NCI-H226 (cell line): ENCODE data around the gene TMEM114.

Experiments used
- DNase-seq: peaks from one replicate; pipeline ENCODE4 v3.0.0-alpha.2; 2015

TMEM114 gene

GRCh38 chr16:8547762-8548161, 42.5 kb downstream of the TMEM114 start:
- DNase-seq = no peak

- DNase-seq = no peak
Measured at GRCh38 chr16:8544406-8544805, 45.9 kb downstream of the TMEM114 start.

- DNase-seq = no peak
Measured at GRCh38 chr16:8543258-8543657, 47.1 kb downstream of the TMEM114 start.

GRCh38 chr16:8542393-8542792, 47.9 kb downstream of the TMEM114 start:
- no peak for DNase-seq

GRCh38 chr16:8541868-8542267, 48.4 kb downstream of the TMEM114 start:
- DNase-seq = no peak

- DNase-seq = no peak
Measured at GRCh38 chr16:8537691-8538342, 52.5 kb downstream of the TMEM114 start.

- DNase-seq = no peak
Measured at GRCh38 chr16:8533509-8533908, 56.8 kb downstream of the TMEM114 start.

- no peak for DNase-seq
Measured at GRCh38 chr16:8530752-8531384, 59.4 kb downstream of the TMEM114 start.

GRCh38 chr16:8528471-8528870, 61.8 kb downstream of the TMEM114 start:
- DNase-seq = no peak

GRCh38 chr16:8523932-8524331, 66.4 kb downstream of the TMEM114 start:
- no peak for DNase-seq

GRCh38 chr16:8522757-8523156, 67.6 kb downstream of the TMEM114 start:
- no peak for DNase-seq

- no peak for DNase-seq
Measured at GRCh38 chr16:8519643-8520042, 70.7 kb downstream of the TMEM114 start.
